A673 (cell line): ENCODE data around the gene TRIM71.

Experiments used
- CTCF ChIP-seq: fragments of 300-800, 200-600 bp; sonication (generic); conservative IDR thresholded peaks from 2 replicates; pipeline ENCODE4 v1.5.1; 2017; ENCODE audit warnings: low read depth, mild to moderate bottlenecking, antibody characterized with exemption, low read length, moderate library complexity, mixed read lengths
- EZH2 ChIP-seq: fragments of 200-600 bp; sonication (generic); IDR thresholded peaks from 2 replicates; pipeline ENCODE4 v1.6.1; 2017; ENCODE audit warnings: borderline replicate concordance, low read depth, mild to moderate bottlenecking, mixed read lengths, antibody characterized with exemption, low read length; ENCODE audit not compliant: poor library complexity, severe bottlenecking

GRCh38 chr3:32817257-32817557, 590 bp upstream of the TRIM71 start:
- TF ChIP-seq CTCF (no peak), EZH2 (no peak)
